Midbrain (tissue), 1 donor: ENCODE results near the gene TNFRSF25.
"Not testable (repeated sequence)": the region's sequence is repeated elsewhere in the genome, so short reads cannot be mapped to it uniquely, and the experiment has no call there.

ENCODE experiments used
- DNase-seq: peaks from one replicate; lab custom pipeline; 2025; lab: John Stamatoyannopoulos, UW

TNFRSF25 gene

GRCh38 chr1:6435547-6435946, 30.4 kb downstream of the TNFRSF25 start:
- no peak for DNase-seq

- no peak for DNase-seq
These were observed 30.8 kb downstream of the TNFRSF25 start for GRCh38 chr1:6435129-6435528.

- DNase-seq, result no peak
These were observed 31.8 kb downstream of the TNFRSF25 start for GRCh38 chr1:6434186-6434585.

- not testable (repeated sequence) for DNase-seq
These were observed 34.1 kb downstream of the TNFRSF25 start for GRCh38 chr1:6431645-6432579.

- DNase-seq, result not testable (repeated sequence)
These were observed 36.1 kb downstream of the TNFRSF25 start for GRCh38 chr1:6429660-6430411.

GRCh38 chr1:6428453-6428852, 37.5 kb downstream of the TNFRSF25 start:
- DNase-seq, result not testable (repeated sequence)

- no peak for DNase-seq
These were observed 38.3 kb downstream of the TNFRSF25 start for GRCh38 chr1:6427441-6428390.

- no peak for DNase-seq
These were observed 39.0 kb downstream of the TNFRSF25 start for GRCh38 chr1:6426972-6427350.

- DNase-seq, result no peak
These were observed 39.5 kb downstream of the TNFRSF25 start for GRCh38 chr1:6426277-6426971.

GRCh38 chr1:6425658-6426057, 40.3 kb downstream of the TNFRSF25 start:
- DNase-seq, result no peak

- DNase-seq, result no peak
These were observed 41.1 kb downstream of the TNFRSF25 start, which contains the start of gene ESPN for GRCh38 chr1:6424619-6425593. Gene ESPN, plus strand, starts transcription at chr1:6424776. Its CDS starts 180 bp downstream, at chr1:6424956.

GRCh38 chr1:6424000-6424565, 41.9 kb downstream of the TNFRSF25 start:
- no peak for DNase-seq

GRCh38 chr1:6423321-6423999, 42.5 kb downstream of the TNFRSF25 start:
- DNase-seq, result no peak

GRCh38 chr1:6421266-6421665, 44.7 kb downstream of the TNFRSF25 start:
- DNase-seq, result no peak

- DNase-seq, result no peak
These were observed 45.4 kb downstream of the TNFRSF25 start for GRCh38 chr1:6420454-6421042.

- no peak for DNase-seq
These were observed 46.0 kb downstream of the TNFRSF25 start, which contains the start of gene HES2 for GRCh38 chr1:6419804-6420453. Gene HES2, minus strand, starts transcription at chr1:6419919. Its CDS starts 99 bp downstream, at chr1:6419820.

GRCh38 chr1:6419397-6419803, 46.6 kb downstream of the TNFRSF25 start:
- no peak for DNase-seq
